NCI-H460 (cell line): ENCODE measurements around the gene SLC35E3. TPM values are rescaled to one million over a fixed set of nuclear protein-coding genes. Genes with fewer than 3 reads are reported as not detected.

Experiments used
- total RNA-seq: library from RNA; depleted of rRNA; stranded (reverse); fragments of >200 nt; shearing (Covaris generic); gene quantifications from 2 replicates; pipeline ENCODE4 v1.2.3, GENCODE V29; 2014; rRNA removed

SLC35E3 gene
- total RNA-seq, 1 experiment from 2014 or later, result 6.2 TPM

Other genes with a start within 250 kb of the SLC35E3 start
- 116 and 146 TPM in 2 replicates for gene RAP1B, start 135.3 kb upstream of the SLC35E3 start, total RNA-seq
- 66.7 and 75.7 TPM in 2 replicates for gene NUP107, start 59.2 kb upstream of the SLC35E3 start, total RNA-seq
- 190 and 199 TPM in 2 replicates for gene MDM2, start 62.0 kb downstream of the SLC35E3 start, total RNA-seq
- 1.4 and 2.7 TPM in 2 replicates for gene CPM, start 187.0 kb downstream of the SLC35E3 start, total RNA-seq